ENCODE data around the gene ALDH1A3.
A peak's percentile ranks its signal among the peaks of the same experiment; 100 is the strongest.

Gene ALDH1A3

GRCh38 chr15:100931143-100931890 is 51.7 kb downstream of the ALDH1A3 start:
- peaks cover 43 to 45% of the 10 kb centered on the region in 2 experiments for H3K4me1 ChIP-seq (ENCODE audit: control insufficient read depth in 1 of 2, insufficient read depth in 1 of 2, low read depth in 1 of 2, low read length in 1 of 2)
- H3K27ac ChIP-seq: peak overlapping the region; percentile 82
- no peak overlapping the region for H3K4me3 ChIP-seq (ENCODE audit: low read depth in 1 of 2, low read length in 1 of 2)
- H3K27me3 ChIP-seq: no peaks in the 10 kb centered on the region
- no peaks in the 10 kb centered on the region for H3K9me3 ChIP-seq
- H3K36me3 ChIP-seq: peaks cover 36% of the 10 kb centered on the region
- TF ChIP-seq CTCF (IDR thresholded peaks at IDR 0.05): no peak

- Histone ChIP-seq H3K9me3 (no peaks in the 10 kb centered on the region), H3K27ac (peak overlapping the region; percentile 82), H3K27me3 (no peaks in the 10 kb centered on the region), H3K4me1 (ENCODE audit: control insufficient read depth in 1 of 2, insufficient read depth in 1 of 2, low read depth in 1 of 2, low read length in 1 of 2) (peaks cover 43 to 45% of the 10 kb centered on the region in 2 experiments), H3K4me3 (ENCODE audit: low read depth in 1 of 2, low read length in 1 of 2) (peak overlapping the region; percentile 10 to 12), H3K36me3 (peaks cover 25% of the 10 kb centered on the region)
- no peak for TF ChIP-seq CTCF (IDR thresholded peaks at IDR 0.05)
These were observed 53.2 kb downstream of the ALDH1A3 start for GRCh38 chr15:100932676-100933348.

- H3K4me3 ChIP-seq (ENCODE audit: low read depth in 1 of 2, low read length in 1 of 2): no peak overlapping the region
These were observed 54.5 kb downstream of the ALDH1A3 start for GRCh38 chr15:100934166-100934565.

GRCh38 chr15:100934726-100935125 is 55.1 kb downstream of the ALDH1A3 start:
- H3K4me3 ChIP-seq (ENCODE audit: low read depth in 1 of 2, low read length in 1 of 2): no peak overlapping the region
- H3K36me3 ChIP-seq: peaks cover 6% of the 10 kb centered on the region
- H3K27me3 ChIP-seq: no peaks in the 10 kb centered on the region
- H3K27ac ChIP-seq: peak overlapping the region; percentile 83
- H3K4me1 ChIP-seq (ENCODE audit: control insufficient read depth in 1 of 2, insufficient read depth in 1 of 2, low read depth in 1 of 2, low read length in 1 of 2): peaks cover 44 to 49% of the 10 kb centered on the region in 2 experiments
- H3K9me3 ChIP-seq: no peaks in the 10 kb centered on the region
- no peak for TF ChIP-seq CTCF (IDR thresholded peaks at IDR 0.05)

More at GRCh38 chr15:100934166-100934565, 54.5 kb downstream of the ALDH1A3 start:
- Histone ChIP-seq H3K4me1 (ENCODE audit: control insufficient read depth in 1 of 2, insufficient read depth in 1 of 2, low read depth in 1 of 2, low read length in 1 of 2) (peaks cover 43 to 45% of the 10 kb centered on the region in 2 experiments), H3K27me3 (no peaks in the 10 kb centered on the region), H3K27ac (peak overlapping the region; percentile 83), H3K36me3 (peaks cover 11% of the 10 kb centered on the region), H3K9me3 (no peaks in the 10 kb centered on the region)
- no peak for TF ChIP-seq CTCF (IDR thresholded peaks at IDR 0.05)

GRCh38 chr15:100937171-100937570 is 57.5 kb downstream of the ALDH1A3 start:
- Histone ChIP-seq H3K27ac (no peak overlapping the region), H3K4me3 (ENCODE audit: low read depth in 1 of 2, low read length in 1 of 2) (no peak overlapping the region), H3K27me3 (no peaks in the 10 kb centered on the region), H3K36me3 (no peaks in the 10 kb centered on the region), H3K4me1 (ENCODE audit: control insufficient read depth in 1 of 2, insufficient read depth in 1 of 2, low read depth in 1 of 2, low read length in 1 of 2) (peaks cover 51 to 62% of the 10 kb centered on the region in 2 experiments), H3K9me3 (no peaks in the 10 kb centered on the region)
- no peak for TF ChIP-seq CTCF (IDR thresholded peaks at IDR 0.05)
